NCI-H1417 (cell line): ENCODE data around the gene AEBP2.
A peak's percentile ranks its signal among the peaks of the same experiment; 100 is the strongest.

ENCODE experiments used
- DNase-seq, 3 experiments: peaks; one replicate each; lab custom pipeline; 2025; lab: John Stamatoyannopoulos, UW

AEBP2 gene

DNA sequence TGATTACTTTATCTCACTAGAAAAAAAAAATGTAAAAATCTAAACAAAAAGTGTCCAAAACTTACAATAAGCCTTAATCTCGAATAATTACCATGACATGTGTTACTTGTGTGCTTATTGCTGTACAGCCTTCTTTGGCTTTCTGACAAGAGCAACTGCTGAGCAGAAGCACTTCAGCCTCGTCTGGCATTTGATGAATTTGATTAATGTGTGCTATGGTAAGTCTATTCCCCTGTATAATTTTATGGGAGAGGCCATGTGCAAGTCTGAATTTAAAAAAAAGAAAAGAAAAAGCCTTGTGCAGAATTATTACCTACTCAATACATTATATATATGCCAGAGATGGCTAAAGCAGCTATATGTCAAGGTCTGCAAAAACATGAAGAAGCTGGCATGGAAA, 113.9 kb downstream of the AEBP2 start:
- DNase-seq = peak in 1 of 3 experiments; percentile 38

GRCh38 chr12:19561411-19561961, 122.2 kb downstream of the AEBP2 start:
- no peak for DNase-seq
